HG02759 (cell line): Measurements from ENCODE around the gene MEOX1.

ENCODE experiments used
- ATAC-seq: cut with Tn5 transposase; IDR thresholded peaks from one replicate; pipeline ENCODE4 v1.9.1; 2021; ENCODE audit warnings: mild to moderate bottlenecking, moderate library complexity; ENCODE audit not compliant: unreplicated experiment

Gene MEOX1

DNA sequence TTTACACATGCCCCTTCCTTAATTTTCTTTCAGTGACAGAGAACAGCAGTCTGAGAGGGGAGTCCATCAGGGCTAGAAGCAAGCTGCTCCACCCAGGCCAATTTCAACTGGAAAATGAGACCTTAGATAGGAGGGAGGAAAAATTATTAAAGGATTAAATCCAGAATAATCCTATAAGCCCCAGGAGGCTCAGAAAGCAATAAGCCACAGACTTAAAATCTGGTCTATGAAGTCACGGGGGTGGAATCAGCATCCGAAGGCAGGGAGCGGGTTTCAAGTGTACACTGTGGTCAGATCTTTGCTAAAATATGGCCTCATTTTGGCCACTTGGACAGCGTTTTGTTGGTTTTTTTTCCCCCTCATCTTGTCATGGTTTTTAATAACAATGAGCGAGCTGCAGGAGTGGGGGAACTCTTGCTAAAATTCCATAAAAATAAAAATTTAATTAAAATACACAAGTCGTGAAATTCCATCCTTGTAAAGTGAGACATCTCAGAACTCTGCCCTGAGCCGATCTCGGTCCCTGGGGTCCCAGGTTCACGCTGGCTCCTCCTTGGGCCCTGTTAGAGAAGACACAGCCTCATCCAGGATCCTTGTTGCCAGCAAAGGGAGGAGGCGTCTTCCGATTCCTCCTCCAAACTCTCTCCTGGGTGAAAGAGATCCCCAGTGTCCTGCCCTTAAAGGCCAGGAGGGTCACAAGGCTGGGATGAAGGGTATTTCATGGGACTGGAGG, 63.9 kb downstream of the MEOX1 start:
- ATAC-seq, result no peak

DNA sequence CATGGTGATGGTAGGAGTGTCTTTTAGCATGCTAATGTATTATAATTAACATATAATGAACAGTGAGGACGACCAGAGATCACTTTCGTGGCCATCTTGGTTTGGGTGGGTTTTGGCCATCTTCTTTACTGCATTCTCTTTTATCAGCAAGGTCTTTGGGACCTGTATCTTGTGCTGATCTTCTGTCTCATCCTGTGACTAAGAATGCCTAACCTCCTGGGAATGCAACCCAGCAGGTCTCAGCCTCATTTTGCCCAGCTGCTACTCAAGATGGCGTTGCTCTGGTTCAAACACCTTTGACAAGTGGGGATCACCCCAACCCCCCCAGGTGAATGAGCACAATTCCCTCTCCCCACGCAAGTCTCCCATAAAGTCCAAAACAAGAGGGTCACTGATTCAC, 66.3 kb downstream of the MEOX1 start:
- ATAC-seq, result no peak

DNA sequence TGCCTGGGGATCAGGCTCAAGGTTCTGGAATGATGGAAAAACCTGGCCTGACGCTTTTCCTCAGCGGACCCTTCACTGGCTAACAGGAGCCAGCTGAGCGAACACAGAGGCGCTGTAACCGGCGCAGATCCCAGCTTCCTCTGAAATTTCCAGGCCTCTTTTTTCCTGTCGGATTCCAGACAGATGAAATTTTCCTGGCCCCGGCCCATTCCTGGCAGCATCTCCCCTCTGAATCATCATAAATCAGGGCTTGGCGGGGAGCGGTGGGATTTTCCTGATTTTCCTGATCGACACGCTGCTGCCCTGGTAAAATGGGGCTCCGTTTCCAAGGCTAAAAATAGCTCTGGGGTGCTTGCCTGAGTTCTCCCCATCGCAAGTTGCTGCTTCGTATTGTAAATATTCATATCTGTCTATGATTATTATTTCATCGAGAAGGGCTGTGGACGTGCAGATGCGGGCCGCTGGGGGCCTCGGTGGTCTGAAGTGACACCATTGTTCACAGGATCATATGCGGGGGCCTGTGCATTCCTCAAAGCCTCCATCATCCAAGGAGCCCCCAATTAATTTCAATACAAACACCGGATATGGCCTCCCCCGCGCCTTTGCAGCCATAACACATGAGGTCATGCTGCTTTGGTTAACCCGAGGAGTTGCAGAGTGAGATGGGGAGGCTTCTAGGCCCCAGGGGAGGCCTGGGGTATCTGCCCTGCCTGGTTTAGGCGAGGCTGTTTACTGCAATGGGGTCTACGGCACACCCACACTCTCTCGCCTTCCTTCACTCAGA, 69.8 kb downstream of the MEOX1 start:
- ATAC-seq, result no peak

DNA sequence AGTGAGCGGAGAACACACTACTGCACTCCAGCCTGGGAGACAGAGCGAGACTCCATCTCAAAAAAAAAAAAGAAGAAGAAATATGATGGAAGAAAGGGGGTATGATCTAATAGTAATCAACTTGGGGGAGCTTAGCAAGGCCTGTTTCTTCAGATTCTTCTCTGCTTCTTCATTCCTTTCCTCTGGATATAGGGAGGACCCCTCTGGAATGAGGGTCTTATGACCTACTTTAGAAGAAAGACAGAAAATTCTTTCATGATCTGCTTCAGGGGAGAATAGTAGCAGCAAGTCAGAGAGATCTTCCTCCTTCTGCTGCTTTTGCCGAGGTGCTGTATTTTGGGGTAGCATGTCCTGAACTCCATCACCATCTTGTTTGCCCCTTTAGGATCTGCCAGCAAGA, 70.7 kb downstream of the MEOX1 start:
- no peak for ATAC-seq
